Astrocyte of the cerebellum (primary cell): ENCODE data around the gene FYN.

Experiments
- DNase-seq: peaks from one replicate; pipeline ENCODE4 v3.0.0-alpha.2; 2011; ENCODE audit warnings: low read depth
- H3K4me3 ChIP-seq: 2 replicates; pipeline ENCODE4 v1.5.1; 2011; ENCODE audit warnings: mild to moderate bottlenecking, low read depth, low read length, moderate library complexity
- CTCF ChIP-seq: IDR thresholded peaks from 2 replicates; pipeline ENCODE4 v1.5.1; 2012; ENCODE audit warnings: low read length, low read depth, moderate library complexity, mild to moderate bottlenecking; ENCODE audit errors: missing control alignments
- in situ Hi-C: cut with HindIII; loops from 2 replicates; pipeline ENCODE4 v1.10.0; 2017; ENCODE audit warnings: low sequenced_read_pairs

The FYN gene

GRCh38 chr6:111689946-111690345, 183.3 kb downstream of the FYN start:
- H3K4me3 ChIP-seq: no peak overlapping the region
- in situ Hi-C loops: loop anchor here (5.0 kb wide), 1 partner anchor 38 kb away; no protein-coding TSS in a partner anchor
- DNase-seq: no peak
- no peak for TF ChIP-seq CTCF

- no peak for TF ChIP-seq CTCF
- in situ Hi-C loops: loop anchor here (5.0 kb wide), 1 partner anchor 37 kb away; no protein-coding TSS in a partner anchor
These were observed 183.8 kb downstream of the FYN start for GRCh38 chr6:111689419-111689818.

GRCh38 chr6:111688331-111688730, 184.9 kb downstream of the FYN start:
- in situ Hi-C loops: loop anchor here (5.0 kb wide), 1 partner anchor 36 kb away; no protein-coding TSS in a partner anchor
- TF ChIP-seq CTCF: no peak
- H3K4me3 ChIP-seq: no peak overlapping the region
- DNase-seq: no peak

More at GRCh38 chr6:111689419-111689818, 183.8 kb downstream of the FYN start:
- no peak overlapping the region for H3K4me3 ChIP-seq
- no peak for DNase-seq

GRCh38 chr6:111687652-111688051, 185.6 kb downstream of the FYN start:
- DNase-seq: no peak
- in situ Hi-C loops: loop anchor here (5.0 kb wide), 1 partner anchor 35 kb away; no protein-coding TSS in a partner anchor
- no peak for TF ChIP-seq CTCF
- H3K4me3 ChIP-seq: no peak overlapping the region

DNA sequence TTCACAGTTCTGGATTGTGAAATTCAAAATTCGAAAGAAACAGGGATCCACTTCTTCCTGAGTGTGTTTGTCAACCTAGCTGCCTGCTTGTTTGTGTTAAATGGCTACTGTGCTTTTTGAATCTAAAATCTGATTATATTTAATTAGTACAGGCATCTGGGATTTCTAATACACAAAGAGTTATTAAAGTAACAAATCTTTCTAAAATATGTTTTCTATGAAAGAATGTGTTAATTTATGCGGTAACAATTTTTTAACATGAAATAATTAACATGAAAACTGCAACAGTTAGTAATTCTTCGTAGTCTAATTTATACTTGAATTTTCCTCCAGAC, 186.4 kb downstream of the FYN start:
- DNase-seq: no peak
- in situ Hi-C loops: loop anchor here (5.0 kb wide), 1 partner anchor 35 kb away; no protein-coding TSS in a partner anchor
- H3K4me3 ChIP-seq: no peak overlapping the region
- no peak for TF ChIP-seq CTCF

GRCh38 chr6:111686249-111686931, 186.9 kb downstream of the FYN start:
- in situ Hi-C loops: loop anchor here (5.0 kb wide), 1 partner anchor 34 kb away; no protein-coding TSS in a partner anchor
- TF ChIP-seq CTCF: no peak
- no peak overlapping the region for H3K4me3 ChIP-seq
- no peak for DNase-seq
